Measurements from ENCODE around the gene GPR173.
A peak's percentile ranks its signal among the peaks of the same experiment; 100 is the strongest.

GPR173 gene

DNA sequence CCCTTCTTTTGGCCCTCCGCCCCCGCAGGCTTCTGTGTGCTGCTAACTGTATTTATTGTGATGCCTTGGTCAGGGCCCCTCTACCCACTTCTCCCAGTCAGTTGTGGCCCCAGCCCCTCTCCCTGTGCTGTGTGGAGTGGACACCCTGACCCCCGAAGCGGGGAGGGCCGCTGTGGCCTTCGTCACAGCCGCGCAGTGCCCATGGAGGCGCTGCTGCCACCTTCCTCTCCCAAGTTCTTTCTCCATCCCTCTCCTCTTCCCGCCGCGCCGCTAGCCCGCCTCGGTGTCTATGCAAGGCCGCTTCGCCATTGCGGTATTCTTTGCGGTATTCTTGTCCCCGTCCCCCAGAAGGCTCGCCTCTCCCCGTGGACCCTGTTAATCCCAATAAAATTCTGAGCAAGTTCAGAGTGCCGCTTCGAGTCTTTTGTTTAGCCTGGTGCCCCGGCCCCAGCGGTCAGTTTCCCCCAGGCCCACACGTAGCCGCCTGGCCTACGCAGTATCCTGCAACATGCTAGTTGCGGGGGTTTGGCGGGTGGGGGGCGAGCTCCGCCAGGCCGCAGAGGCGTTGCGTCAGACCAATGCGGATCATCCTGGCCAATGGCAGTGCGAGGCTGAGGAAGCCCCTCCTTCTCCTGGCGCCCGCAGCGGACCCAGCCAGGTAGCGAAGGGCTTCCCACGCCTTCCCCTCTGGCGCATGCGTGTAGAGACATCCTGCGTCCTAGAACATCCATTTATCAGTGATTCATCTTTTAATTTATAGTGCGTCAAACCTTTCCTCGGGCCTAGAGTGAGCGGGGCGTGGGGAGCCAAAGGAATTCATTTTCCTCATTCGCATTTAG is 39.8 kb downstream of the GPR173 start:
- peak; percentile 41 to 72 for DNase-seq (ENCODE audit: low read depth in 1 of 2, low spot score in 1 of 2)

DNA sequence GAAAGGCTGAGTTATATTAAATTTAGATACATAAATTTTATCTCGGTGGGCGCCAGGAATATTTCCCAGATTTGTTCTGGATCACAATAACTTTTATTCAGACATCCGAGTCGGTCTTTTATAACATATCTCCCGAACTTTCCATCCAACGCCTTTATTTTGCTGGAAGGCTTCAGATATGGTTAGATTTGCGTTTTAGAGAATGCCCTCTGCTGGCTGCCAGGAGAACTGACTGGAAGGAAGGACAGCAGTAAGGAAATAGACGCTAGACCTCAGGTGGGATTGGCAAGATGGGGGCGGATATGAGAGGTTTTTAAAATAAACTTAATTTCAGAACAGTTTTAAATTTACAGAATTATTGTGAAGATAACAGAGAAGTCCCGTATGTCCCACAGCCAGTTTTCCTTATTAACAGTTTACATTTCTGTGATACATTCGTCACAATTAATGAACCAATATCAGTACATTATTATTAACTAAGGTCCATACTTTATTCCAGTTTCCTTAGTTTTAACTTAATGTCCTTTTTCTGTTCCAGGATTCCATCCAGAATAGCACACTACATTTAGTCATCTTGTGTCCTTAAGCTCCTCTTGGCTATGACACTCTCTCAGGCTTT is 40.7 kb downstream of the GPR173 start:
- DNase-seq (ENCODE audit: low read depth in 1 of 2, low spot score in 1 of 2) = no peak

DNA sequence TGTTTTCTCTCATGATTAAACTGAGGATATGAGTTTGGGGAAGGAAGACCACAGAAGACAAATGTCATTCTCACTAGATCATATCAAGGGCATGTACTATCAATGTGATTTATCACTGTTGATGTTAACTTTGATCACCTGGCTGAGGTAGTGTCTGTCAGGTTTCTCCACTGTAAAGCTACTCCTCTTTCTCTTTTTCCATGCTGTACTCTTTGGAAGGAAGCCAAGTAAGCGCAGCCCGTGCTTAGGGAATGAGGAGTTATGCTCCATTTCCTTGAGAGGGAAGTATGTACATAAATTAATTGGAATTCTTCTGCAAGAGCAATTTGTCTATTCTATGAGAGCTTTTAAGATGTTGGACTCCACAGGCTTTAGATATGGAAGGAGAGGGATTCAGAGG is 41.3 kb downstream of the GPR173 start:
- DNase-seq (ENCODE audit: low read depth in 1 of 2, low spot score in 1 of 2) = no peak

DNA sequence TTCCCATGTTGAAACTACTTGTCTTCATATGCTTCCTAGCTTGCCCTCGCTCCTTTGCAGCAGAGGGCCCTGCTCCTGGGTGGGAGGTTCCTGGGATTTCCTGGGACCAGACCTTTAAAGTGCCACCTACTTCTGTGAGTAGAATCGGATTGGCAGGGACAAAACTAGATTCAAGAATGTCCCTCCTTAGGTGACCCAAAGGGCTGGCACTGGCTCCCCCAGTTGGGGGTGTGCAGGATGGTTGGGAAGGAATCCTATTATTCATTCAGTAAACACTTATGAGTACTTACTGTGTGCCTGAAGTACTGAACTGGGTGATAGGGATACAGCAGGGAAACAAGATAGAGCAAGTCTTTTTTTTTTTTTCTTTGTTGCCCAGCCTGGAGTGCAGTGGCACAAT is 42.8 kb downstream of the GPR173 start:
- no peak for DNase-seq (ENCODE audit: low read depth in 1 of 2, low spot score in 1 of 2)

DNA sequence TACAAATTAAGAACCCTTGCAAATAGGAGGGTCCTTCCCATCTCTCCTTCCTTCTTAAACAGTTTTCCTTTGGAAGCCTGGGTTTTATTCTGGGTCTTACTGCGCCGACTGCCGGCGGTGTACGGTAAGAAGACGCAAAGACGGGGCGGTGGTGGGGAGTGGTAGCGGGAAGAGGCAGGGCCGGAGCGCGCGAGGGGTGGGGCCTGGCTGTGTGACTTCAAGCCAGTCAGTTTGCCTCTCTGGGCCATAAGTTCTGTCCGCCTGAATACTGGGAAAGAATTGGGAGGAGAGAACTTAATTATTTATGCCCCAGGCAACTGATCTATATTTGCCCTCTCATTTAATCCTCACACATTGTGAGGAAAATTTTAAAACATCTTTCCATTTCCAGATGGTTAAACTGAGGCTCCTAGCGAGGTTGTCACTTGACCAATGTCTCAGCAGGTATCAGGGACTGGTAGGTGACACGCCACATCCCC is 44.6 kb downstream of the GPR173 start:
- peak; percentile 57 for DNase-seq (ENCODE audit: low read depth in 1 of 2, low spot score in 1 of 2)

DNA sequence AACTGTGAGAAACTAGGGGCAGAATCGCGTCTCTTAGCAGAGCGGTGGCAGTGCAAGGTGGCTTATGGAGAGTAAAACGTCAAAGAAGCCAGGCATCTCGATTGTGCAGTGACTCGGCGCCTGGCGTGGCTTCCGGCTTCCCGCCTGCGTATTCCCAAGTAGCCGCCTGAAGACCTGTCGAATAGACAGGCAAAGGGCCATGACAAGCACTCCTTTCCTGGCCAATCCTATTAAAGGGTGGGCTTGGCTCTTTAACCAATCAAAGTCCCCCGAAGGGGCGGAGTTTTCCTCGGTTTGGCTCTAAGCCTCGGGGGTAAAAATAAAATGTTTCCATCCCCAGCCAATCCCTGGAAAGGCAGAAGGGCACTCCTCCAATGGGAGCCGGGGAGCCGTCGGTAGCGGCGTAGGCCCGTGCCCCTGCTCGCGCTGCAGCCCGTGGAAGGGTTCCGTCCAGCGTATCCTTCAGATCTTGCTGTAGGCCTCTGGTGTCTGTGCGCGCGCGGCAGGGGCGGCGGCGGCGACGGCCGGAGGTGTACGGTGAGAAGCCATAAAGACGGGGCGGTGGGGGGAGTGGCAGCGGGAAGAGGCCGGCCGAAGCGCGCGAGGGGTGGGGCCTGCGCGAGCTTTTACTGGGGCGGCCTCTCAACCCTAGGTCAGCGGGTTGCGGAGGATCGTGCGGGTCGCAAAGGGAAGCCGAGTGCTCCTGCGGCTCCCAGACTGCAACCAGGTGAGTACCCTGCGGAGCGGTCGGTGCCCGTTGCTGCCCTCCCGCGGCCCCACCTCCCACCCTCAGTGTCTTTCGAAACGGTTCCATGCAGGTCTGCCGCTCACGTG is 45.4 kb downstream of the GPR173 start, which contains the start of gene KANTR:
Gene KANTR (plus strand): TSS at position 395 of the 834 bp plus-strand sequence. CDS start 30,131 bp downstream, outside the sequence.
- DNase-seq (ENCODE audit: low read depth in 1 of 2, low spot score in 1 of 2) = peak; percentile 42 to 63

DNA sequence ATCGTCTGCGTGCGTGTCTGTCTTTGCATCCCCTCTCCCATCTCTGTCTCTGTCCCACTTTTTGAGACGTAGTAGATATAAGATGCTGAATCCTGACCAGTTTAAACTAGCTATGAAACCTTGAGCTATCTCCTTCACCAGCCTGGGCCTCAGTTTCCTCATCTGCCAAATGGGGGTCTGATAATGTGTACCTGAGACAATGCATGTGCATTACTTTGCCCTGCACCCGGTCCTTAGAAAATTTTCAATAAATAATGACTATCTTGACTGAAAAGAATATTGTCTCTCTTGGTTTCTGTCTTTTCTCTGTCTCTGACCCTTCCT is 46.0 kb downstream of the GPR173 start:
- DNase-seq (ENCODE audit: low read depth in 1 of 2, low spot score in 1 of 2) = no peak

DNA sequence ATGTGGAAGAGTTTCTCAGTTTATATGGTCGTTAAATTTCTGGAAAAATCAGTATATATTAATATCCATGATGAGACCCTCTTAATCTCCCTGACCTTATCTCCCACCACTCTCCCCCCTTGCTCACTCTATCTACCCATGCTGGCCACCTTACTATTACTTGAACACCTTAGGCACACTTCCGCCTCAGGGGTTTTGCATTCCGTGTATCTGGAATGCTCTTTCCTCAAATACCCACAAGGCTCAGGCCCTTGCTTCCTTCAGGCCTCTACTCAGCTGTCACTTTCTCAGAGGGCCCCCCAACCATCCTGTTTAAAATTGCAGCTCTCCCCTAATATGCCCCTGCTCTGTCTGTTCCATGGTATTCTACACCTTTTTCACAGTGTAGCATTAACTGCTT is 47.2 kb downstream of the GPR173 start:
- no peak for DNase-seq (ENCODE audit: low read depth in 1 of 2, low spot score in 1 of 2)

DNA sequence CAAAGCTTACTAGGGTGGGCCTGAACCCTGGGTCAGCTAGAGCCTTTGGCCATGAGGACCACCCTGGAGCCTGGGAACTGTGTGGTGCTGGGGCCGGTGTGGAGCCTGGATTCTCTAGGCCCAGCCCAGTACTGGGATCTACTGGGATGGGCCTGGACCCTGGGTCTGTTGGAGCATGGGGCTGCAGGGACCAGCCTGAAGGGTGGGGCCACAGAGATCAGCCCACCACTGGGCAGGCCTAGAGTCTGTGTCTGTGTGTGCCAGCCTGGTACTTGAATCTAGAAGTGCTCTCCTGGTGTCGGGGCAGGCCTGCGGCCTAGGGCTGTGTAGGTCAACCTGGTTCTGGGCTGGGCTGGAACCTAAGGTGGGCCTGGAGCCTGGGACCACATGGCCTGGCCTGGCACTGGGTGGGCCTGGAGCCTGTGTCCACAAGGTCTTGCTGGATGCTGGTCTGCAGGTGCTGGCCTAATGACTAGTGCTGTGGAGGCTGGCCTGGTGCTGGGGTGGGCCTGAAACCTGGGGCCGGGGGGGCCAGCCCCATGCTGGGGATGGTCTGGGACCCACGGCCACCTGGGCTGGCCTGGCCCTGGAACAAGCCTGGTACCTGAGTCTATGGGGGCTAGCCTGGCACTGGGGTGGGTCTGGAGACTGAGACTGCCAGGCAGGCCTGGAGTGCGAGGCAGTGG is 66.4 kb downstream of the GPR173 start:
- no peak for DNase-seq (ENCODE audit: low read depth in 1 of 2, low spot score in 1 of 2)

DNA sequence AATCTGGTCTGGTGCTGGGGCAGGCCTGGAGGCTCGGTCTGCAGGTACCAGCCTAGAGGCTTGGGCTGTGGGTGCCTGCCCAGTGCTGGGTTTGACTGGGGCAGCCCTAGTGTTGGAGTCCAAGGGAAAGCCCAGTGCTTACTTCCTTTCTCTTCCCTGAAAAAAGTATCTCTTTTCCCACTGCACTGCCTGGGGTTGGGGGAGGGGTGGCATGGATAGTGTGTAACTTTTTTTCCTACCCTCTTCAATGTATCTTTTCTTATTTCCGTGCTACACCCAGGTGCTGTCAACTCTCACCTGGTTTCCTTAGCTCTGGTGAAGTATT is 66.9 kb downstream of the GPR173 start:
- DNase-seq (ENCODE audit: low read depth in 1 of 2, low spot score in 1 of 2) = no peak

DNA sequence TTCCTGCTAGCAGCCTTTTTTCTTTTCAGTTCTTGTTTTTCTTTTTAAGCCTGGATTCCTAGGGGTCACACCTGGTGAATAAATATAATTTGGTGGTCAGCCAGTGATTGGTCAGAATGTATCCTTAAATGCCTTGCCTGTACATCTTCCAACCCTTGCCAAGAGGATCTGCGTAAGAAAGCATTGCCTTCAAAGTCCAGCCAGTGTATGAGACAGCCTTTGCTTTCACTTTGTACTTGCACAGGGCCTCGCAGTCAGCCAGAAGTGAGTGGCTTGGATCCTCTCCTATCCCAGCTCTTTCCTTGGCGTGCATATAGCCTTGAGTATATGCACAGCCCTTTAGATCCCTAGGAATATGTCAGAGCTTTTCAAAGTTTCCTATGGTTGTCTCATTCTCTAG is 67.5 kb downstream of the GPR173 start:
- DNase-seq (ENCODE audit: low read depth in 1 of 2, low spot score in 1 of 2) = no peak

DNA sequence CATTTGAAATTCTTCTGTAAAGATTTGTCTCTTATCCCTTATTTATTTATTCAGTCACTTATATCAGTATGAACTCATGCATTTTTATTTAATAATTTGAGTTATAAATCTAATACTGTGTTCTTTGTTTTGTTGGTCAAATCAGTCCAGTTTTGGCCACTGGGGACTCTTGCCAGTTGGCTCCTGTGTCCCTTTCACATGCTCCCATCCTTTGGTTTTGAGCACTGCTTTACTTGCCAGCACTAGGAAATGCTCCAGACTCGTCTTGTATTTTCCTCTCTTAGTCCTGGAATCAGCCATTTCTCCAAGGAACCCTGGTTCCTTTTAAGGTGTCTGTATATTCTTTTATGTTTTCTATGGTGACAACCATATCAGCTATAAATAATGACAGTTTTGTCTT is 73.4 kb downstream of the GPR173 start:
- DNase-seq (ENCODE audit: low read depth in 1 of 2, low spot score in 1 of 2) = no peak

DNA sequence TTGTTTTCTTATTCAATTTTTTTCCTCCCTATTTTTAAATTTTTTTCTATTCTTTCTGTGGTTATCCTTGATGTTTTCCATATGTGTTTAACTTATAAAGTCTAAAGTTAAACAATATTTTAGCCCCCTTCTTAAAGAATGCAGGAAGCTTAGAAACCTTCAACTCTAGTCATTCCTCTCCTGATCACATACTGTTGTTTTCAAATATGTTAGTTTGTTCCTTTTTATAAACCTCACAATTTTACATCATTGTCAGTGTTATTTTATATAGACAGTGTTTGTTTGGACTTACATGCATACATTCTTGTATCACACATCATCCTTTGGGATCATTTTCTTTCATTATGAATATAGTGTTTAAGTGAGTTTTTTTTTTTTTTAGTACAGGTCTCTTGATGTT is 76.9 kb downstream of the GPR173 start:
- no peak for DNase-seq (ENCODE audit: low read depth in 1 of 2, low spot score in 1 of 2)

DNA sequence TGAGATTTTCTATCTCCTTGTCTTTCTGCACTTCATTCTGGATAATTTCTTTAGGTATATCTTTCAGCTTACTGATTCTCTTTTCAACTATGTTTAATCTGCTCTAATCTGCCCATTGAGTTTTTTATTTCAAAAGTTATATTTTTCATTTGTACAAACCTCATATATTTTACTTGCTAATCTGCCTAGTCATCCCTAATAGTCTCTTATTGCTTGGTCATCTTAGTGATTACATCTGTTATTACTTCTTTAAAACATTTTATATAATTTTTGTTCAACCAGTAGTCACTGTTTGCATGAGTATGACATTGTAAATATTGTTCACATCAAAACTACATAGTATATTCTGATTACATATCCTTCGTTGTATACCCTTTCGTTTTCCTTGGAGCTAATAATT is 77.8 kb downstream of the GPR173 start:
- DNase-seq (ENCODE audit: low read depth in 1 of 2, low spot score in 1 of 2) = no peak

DNA sequence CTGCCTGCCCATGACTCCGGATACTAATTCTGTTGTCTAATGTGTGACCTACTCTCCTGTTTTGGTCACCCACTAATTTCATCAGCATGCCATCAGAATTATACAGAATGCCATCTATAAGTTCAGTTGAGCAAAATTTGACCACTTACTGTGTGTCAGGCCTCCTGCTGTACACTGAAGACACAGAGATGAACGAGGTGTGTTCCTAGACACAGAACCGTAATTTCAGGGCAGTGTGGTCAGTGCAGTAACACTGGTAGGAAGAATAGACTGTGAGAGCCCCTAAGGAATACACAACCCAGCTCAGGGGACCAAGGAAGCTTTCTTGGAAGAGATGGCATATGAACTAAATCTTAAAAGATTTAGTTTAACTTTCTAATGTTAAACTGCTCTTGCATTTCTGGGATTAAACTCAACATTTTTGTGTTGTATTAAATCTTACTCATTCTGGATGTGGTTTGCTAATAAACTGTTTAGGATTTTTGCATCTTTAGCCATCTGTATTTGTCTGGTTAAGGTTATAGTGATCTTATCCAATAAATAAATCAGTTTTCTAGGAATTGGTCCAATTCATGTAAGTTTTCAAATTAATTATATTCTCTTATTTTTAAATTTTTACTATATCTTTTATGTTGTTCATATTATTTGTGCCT is 79.6 kb downstream of the GPR173 start:
- no peak for DNase-seq (ENCODE audit: low read depth in 1 of 2, low spot score in 1 of 2)

Data from activated T-helper 1 cell treated with anti-CD3 and anti-CD28 coated beads, Interleukin-2, amount 50 U/mL, for 16 hours (primary cell).